Body of pancreas (tissue), 4 donors: Measurements from ENCODE around the gene NTN3.

Source experiments
- CTCF ChIP-seq, 7 experiments: fragments of 450-650 bp in 4 of 7; fragments of 200-600 bp in 3 of 7; sonication (generic) in 3 of 7; IDR thresholded peaks; one replicate each; pipeline ENCODE4 v1.5.1; 2016 to 2019; ENCODE audit warnings: antibody characterized with exemption in 7 of 7
- POLR2A ChIP-seq, 3 donors: fragments of 450-650 bp; IDR thresholded peaks; one replicate each; pipeline ENCODE4 v1.6.1; 2016; ENCODE audit warnings: antibody characterized with exemption in 3 of 3, mild to moderate bottlenecking in 2 of 3

- TF ChIP-seq POLR2A (IDR thresholded peaks at IDR 0.05), result no peak
- no peak for TF ChIP-seq CTCF (IDR thresholded peaks at IDR 0.05)
Observed at GRCh38 chr16:2472885-2473445, 1.9 kb downstream of the NTN3 start.
